Suppressor macrophage treated with lipopolysaccharide for 4 hours (primary cell): ENCODE measurements around the gene GDI1.
"Not testable (repeated sequence)": the region's sequence is repeated elsewhere in the genome, so short reads cannot be mapped to it uniquely, and the experiment has no call there.

Source experiments
- DNase-seq: peaks from one replicate; pipeline ENCODE4 v3.0.0-alpha.2; 2020

The GDI1 gene

DNA sequence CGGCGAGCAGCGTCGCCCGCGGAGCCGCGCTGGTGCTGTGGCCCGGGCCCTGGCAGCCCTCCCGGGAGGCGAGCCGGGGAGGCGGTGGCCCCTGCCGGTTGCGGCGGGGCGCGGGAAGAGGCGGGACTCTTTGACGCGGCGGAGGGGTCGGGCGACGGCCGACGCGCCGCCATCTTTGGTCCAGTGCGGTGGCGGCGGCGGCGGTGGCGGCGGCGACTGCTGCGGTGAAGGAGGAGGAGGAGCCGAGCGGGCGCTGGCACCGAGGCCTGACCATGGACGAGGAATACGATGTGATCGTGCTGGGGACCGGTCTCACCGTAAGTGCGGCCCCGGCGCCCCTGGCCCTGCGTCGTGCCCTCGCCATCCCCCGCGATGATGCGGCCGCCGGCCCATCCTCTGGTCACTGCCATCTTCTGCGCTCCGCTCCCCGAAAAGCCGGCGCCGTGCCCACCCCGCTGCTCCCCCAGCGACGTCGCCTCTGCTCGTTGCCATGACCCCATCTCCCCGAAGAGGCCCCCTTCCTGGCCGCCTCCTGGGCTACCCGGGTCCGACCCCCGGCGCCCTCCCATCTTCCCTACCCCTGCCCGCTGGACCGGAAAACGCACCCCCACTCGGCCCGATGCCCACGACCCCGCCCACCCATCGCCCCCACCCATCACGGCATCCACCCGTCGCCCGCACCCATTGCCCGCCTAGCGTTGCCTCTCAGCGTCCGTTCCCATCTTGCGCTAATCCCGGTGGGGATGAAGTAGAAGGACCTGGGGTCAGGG, at the start of gene GDI1:
GDI1 (plus strand) TSS at position 172 of the 770 bp plus-strand sequence; CDS start at position 273, 101 bp downstream.
- peak; percentile 46 for DNase-seq

DNA sequence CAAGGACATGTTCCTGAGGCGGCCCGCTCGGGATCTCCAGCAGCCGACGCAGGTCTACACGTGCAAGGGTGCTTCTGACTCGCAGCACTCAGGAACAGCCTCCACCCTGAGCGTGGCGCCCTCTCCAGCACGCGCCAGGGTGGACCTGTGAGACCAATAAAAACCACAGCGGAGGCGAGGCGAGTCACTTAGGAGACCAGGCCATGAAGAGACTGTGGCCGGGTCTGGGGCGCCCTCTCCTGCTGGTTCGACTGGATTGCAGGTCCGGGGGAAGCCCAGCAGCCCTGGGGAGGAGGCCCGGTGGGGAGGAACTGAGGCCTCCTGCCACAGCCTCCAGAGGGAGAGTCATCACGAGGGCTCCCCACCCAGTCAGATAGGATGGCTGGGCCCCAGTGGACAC, 48.9 kb upstream of the GDI1 start:
- DNase-seq: not testable (repeated sequence)

DNA sequence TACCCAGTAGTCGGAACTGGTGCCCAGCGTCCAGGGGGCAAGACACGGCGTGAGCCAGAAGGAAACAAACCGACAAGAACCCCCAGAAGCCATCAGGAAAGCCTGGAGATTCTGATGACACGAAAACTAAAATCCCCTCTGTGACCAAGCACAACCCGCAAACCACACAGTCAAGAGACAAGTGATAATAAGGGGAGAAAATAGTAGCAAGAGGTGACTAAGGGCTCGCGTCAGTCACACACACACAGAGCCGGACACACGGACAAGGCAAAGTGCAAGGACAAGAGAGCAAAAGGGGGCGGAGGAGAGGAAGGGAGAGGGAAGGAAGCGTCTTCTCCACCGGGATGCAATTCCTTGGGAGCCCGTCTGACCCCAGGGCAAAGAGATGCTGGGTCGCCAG, 48.3 kb upstream of the GDI1 start:
- DNase-seq: not testable (repeated sequence)

DNA sequence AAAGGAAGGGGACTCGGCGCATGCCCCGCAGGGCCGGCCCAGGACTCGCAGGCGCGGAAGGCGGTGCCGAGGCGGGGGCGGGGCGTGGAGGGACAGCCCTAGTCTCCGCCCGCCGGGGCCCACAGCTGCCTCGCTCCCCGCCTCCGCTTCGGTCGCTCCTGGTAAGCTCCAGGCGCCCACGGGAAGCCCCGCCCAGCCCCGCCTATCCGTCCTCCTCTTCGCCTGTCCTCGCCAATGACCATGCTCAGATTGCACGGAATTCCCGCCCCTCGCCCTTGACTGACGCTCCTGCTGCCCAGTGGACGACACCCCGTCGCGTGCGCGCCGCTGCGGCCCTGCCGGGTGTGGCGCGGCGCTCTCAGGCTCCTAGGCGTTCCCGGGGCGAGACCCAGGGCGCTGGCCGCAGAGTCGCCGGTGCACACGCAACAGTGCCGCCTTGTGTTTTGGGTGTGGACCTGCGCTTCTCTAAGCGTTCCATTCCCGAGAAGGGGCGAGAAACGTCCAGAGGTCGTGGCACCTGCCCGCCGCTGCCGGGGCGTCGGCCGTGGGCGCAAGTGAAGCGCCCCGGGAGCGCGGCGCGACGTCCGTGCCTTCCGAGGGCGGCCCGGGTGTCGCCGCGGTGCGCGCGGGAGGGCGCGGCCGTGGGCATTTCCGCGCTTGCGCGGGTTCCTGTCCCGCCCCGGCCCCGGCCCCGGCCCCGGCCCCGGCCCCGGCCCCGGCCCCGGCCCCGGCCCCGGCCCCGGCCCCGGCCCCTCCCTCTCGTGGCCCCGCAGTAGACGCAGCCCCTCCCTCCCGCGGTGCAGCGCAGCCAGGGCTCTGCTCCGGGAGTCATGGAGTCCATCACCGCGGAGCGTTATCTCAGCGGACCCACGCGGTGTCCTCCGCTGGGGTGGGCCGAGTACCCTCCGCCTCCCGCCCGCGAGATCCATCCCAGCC, 46.9 kb upstream of the GDI1 start:
- DNase-seq: not testable (repeated sequence)

DNA sequence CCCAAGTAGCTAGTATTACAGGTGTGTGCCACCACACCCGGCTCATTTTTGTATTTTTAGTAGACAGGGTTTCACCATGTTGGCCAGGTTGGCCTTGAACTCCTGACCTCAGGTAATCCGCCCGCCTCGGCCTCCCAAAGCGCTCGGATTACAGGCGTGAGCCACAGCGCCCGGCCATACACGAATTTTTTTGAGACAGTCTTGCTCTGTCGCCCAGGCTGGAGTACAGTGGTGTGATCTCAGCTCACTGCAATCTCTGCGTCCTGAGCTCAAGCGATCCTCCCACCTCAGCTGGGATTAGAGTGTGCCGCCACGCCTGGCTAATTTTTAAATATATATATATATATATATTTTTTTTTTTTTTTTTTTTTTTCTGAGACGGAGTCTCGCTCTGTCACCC, 40.6 kb upstream of the GDI1 start:
- DNase-seq: not testable (repeated sequence)

DNA sequence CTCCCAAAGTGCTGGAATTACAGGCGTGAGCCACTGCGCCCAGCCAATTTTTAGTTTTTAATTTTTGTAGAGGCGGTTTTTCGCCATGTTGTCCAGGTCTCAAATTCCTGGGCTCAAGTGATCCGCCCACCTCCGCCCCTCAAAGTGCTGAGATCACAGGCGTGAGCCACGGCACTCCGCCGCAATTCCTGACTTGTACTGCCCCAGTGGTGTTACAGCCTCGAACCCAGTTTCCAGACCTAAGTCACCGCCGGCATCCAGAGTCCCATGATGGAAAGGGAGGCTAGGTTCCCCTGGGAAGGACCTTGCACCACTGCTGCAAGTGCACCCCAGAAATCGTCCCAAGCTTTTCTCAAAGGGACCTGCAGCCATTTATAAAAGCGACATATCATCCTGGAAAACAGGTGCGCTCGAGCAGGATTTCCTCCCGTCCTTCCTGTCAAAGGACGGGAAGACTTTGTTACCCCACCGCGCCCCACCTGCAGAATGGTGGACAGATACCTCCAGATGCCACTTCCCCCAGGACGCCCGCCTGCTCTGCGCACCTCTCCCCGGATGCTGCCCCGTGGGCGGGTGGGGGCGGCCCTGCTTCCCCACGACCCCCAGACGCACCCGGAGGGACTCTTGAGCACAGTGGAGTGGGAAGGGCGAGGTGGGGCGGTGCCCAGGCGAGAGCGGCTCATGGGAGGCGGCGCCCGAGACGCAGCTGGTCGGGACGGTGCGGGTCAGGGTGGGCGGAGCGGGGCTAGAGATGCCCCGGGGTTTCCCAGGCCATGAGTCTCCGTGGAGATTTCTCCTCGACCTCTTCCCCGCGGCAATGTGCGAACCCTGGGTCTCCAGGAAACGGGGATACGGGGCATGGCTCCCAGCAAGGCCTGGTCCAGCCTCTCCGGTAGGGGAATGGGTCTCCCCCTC, 39.7 kb upstream of the GDI1 start:
- peak; percentile 77 for DNase-seq

DNA sequence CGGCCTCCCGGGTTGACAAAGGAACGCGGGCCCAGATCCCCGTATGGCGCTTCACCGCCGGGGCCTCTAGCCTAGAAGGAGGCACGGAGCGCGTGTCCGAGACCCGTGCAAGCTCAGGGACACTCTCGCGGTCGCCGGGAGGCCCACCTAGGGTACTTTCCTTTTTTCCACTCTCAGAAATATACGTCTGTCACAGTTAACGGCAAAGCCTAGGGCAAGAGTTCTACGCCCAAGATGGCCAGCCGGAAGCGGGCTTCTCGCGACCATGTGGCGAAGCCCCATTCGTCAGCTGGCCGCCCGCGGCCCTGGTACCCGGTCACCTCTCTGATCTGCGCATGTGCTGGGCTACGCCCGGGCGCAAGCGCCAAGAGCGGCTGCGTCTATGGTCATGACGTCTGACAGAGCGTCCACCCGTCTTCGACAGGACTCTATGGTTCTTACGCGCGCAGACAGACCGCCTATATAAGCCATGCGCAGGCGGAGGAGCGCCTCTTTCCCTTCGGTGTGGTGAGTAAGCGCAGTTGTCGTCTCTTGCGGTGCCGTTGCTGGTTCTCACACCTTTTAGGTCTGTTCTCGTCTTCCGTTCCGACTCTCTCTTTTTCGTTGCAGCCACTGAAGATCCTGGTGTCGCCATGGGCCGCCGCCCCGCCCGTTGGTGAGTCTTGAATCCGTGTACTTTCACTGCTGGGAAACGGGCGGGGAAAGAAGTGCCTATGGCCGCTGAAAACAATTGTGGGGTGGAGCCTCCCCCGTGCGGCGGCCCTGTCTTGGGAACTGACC, 38.9 kb upstream of the GDI1 start, which contains the start of gene RPL10:
RPL10 (plus strand) TSS at position 490 of the 780 bp plus-strand sequence; CDS start at position 633, 143 bp downstream.
- DNase-seq: peak; percentile 97

DNA sequence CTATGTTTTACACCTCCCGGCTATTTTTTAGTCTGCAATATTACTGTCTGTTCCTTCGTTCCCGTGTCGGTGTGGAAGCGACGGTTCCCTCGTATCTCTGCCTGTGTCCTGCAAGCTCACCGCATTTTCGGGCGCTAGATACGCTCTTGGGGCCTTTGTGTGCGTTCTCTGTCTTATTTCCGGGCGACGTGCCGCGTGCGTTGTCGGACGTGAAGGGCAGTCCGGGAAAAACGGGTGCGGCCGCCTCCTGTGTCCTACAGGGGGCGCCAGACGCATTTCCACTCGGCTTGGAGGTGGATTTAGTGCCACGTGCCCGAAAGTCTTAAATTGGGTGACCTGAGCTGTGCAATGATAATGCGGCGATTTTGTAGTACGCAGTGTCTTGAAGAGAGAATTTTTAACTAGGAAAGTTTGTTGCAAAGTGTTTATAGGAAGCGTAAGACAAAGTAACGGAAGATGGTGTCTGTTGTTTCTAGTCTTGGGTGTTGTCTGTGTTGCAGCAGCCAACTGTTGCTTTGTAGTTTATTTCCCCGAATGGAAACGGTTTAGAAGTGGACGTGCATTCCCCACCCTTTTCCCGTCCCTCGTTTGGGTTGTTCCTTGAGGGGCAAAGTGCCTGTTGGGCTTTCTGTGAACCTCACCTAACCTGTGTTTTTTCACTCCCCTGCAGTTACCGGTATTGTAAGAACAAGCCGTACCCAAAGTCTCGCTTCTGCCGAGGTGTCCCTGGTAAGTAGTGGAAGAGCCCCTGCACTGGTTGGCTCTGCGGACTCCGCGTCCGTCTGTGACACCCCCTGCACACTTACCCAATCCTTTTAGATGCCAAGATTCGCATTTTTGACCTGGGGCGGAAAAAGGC, 38.1 kb upstream of the GDI1 start:
- DNase-seq: peak; percentile 86

DNA sequence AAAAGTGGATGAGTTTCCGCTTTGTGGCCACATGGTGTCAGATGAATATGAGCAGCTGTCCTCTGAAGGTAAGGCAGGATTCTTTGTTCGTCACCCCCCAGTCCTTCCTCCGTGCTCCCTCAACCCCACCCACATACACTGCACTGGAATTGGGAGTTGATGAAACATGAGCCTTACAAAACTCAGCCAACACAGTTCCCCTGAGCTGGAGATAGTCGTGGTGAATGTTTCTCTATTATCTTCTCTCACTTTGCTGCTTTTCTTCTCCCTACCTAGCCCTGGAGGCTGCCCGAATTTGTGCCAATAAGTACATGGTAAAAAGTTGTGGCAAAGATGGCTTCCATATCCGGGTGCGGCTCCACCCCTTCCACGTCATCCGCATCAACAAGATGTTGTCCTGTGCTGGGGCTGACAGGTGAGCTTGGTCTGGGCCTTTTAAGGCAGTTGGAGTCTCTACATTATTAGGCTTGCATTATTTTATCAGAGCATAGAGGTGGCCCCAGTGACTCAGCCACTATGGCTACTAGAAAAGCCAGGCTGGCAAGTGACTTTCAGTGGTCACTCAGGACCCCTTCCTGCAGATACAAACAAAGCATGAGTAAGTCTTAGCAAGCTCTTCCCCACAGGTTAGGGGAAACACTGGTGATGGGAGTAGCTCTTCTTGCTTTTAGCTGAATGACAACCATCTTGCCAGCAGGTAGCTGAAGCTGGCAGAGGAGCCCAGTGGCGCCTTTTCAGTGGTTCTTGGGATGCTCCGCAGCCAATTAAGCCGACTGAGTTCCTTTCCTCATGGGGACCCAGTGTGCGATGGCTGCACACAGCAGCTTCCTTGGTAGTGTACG, 37.2 kb upstream of the GDI1 start:
- no peak for DNase-seq

DNA sequence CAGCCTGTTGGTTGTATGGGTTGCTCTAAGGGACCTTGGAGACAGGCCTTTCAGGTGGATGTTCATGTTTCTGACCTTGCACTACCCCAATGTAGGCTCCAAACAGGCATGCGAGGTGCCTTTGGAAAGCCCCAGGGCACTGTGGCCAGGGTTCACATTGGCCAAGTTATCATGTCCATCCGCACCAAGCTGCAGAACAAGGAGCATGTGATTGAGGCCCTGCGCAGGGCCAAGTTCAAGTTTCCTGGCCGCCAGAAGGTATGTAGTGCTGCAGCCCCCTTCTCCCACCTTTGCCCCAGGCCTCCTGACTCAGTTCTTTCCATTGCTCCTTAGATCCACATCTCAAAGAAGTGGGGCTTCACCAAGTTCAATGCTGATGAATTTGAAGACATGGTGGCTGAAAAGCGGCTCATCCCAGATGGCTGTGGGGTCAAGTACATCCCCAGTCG, 36.6 kb upstream of the GDI1 start:
- DNase-seq: not testable (repeated sequence)

DNA sequence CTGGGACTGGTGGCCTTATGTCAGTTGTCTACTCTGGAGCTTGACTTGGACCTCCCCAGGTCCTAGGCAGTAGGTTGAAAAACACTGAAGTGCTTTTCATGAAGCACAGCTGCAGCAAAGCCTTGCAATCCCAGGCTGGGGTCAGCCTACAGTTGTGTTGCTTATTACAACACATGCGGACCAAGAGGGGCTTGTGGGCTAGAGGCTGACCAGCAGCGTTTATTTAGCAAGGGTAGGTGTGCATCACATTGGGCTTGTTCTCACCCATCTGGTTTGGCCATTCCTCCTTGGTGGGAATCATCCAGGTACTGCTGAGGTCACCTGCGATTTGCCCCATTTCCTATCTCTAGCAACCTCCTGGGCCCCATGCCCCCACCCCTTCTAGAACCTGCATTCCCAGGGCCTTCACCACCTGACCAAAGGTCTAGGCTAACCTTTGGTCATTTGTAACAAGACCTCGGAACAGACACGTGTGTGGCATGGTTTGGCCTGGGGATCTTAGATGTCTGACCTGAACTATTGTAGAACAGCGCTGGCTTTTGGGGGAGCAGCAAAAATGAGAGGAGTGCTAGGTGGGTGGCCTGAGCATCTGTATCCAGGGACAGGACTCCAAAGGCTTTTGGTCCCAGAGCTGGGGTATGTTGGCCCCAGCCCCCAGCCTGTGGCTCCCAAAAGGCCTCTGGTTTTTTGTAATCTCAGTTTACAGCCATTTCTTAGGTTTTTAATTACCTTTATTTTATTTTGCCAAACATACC, 35.7 kb upstream of the GDI1 start:
- no peak for DNase-seq

DNA sequence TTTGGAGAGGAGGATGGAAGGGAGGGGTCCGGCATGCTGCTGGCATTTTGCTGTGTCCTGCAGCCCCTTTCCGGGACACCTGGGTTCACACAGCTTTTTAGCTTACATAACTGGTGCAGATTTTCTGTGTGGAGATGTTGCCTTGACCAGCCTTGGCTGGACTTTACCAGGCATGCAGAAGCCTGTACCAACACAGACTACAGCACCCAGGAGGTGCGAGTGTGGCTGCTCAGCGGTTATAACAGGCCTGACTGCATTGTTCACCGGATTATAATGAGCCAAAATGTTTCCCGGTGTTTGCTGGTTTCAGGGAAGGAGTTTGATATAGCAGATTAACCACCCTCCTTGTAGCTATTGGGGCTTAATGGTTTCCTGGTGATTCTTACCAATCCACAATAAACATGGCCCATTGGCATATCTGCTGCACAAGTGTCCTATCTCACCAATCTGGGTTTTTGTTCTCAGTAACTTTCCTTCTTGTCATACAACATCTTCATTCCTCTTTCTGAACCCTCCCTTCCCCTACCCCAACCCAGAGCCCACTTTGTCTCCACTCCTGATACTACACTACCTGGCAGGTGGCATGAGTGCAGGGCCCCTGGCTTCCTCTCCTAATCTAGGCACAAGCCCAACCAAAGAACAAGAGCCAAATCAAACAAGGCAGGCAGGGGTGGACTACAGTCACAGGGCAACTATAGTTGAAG, 34.9 kb upstream of the GDI1 start:
- DNase-seq: no peak

DNA sequence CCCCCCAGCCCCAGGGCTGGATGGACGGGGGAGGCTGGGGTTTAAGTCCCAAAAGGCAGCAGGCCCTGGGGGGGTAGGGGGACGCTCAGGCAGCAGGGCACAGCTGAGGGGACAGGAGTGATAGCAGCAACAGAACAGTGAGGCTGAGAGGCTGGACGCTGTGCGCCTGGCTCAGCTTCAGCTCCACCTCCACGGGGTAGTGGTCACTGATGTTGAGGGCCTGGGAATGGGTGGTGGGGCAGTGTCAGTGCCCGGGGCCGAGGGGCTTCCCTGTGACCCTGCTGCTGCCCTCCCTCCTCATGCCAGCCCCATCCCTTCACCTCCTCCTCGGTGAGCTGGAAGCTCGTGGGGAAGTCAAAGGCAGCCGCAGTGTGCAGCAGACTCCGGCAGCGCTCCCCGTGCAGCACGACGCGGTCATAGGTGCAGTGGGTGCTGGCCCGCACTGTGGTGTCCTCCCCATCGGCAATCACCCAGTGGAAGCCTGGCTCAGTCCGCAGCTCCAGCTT, 34.3 kb upstream of the GDI1 start:
- DNase-seq: no peak

DNA sequence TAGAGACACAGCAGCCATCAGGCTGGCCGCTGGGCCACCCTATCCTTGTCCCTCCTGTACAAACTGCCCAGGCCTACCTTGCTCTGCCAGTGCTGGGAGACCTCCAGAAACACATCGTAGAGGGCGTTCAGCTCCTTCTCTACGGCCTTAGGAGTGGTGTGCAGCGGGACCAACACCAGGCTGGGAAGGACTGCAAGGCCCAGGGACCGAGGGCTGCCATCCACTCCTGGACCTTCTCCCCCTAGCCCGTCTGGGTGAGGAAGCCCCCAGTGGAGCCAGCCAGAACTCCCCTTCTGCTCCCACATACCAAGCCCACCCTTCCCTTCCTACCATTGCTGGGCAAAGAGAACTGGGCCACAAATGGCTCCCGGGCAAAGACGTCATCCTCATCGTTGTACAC, 33.8 kb upstream of the GDI1 start:
- no peak for DNase-seq

DNA sequence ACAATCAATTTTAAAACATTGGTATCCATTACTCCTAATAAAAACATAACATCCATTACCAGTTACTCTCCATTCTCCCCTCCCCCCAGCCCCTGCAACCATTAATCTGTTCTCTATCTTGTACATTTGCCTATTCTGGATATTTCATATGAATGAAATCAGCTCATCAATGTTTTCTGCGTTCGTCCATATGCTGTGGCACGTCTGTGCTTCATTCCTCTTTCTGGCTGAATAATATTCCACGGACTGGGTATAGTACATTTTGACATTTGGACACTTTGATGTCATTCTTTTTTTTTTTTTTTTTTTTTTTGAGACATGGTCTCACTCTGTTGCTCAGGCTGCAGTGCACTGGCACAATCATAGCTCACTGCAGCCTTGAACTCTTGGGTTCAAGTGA, 33.1 kb upstream of the GDI1 start:
- DNase-seq: no peak

DNA sequence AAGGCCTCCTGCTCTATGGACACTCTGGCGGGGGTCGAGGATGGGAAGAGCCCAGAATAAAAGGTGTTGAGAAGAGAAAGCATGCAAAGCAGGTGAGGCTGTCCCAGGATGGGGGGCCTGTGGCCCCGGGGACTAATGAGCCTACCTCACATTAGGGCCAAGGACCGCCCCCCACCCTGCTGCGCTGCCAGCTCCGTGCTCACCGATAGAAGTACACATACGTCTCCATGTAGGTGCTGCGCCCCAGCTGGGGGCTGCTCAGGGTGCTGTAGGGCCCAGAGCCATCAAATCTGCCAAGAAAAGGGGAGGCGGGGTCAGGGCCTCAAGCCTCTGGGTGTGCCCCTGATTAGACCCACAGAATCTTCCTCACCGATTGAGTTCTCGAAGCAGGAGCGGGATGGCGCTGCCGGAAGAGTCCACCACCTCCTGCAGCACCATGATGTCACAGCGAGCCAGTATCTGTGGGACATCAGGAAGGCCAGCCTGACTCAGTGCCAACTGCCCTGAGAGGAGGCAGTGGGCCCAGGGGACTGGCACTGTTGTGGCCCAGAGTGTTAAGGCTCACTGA, 32.2 kb upstream of the GDI1 start:
- no peak for DNase-seq

DNA sequence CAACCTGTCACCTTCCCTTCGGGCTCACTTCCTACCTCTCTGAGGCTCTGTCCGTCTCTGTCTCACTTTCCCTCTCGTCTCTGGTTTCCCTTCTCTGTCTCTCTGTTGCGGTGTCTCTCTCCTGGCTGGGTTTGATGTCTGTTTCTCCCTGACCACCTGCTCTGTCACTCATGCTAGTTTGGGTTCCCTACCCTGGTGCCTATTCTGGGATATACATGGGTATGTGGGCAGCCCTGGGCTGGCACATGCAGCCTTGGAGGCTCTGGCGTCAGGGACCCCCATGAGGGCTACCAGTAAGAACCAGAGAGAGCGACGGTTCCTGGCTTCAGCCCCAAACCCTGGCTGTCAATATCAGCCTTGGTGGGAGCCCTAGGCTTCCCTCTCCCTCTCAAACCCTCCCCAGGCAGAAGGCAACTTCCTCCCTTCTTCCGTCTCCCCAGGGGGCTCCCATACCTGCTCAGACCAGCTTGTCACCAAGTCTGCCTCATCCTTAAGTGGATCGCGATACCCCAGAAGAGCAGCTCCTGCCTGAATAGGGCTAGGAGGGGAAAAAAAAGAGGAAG, 28.2 kb upstream of the GDI1 start:
- DNase-seq: no peak
